PC-3 (cell line): ENCODE results near the gene ADCY2.

Experiments used
- EZH2phosphoT487 ChIP-seq: fragments of 300-600 bp; sonication (generic); IDR thresholded peaks from 2 replicates; pipeline ENCODE4 v1.6.1; 2018; ENCODE audit warnings: mild to moderate bottlenecking, antibody characterized with exemption, low read length, borderline replicate concordance
- TF ChIP-seq, protein P1 (sequence below): fragments of 300-600 bp; sonication (generic); conservative IDR thresholded peaks from 2 replicates; pipeline ENCODE4 v1.5.1; 2017; ENCODE audit warnings: antibody characterized with exemption, low read depth, mild to moderate bottlenecking, low read length

GRCh38 chr5:7869474-7870136 is 473.7 kb downstream of the ADCY2 start:
- TF ChIP-seq, protein P1, sequence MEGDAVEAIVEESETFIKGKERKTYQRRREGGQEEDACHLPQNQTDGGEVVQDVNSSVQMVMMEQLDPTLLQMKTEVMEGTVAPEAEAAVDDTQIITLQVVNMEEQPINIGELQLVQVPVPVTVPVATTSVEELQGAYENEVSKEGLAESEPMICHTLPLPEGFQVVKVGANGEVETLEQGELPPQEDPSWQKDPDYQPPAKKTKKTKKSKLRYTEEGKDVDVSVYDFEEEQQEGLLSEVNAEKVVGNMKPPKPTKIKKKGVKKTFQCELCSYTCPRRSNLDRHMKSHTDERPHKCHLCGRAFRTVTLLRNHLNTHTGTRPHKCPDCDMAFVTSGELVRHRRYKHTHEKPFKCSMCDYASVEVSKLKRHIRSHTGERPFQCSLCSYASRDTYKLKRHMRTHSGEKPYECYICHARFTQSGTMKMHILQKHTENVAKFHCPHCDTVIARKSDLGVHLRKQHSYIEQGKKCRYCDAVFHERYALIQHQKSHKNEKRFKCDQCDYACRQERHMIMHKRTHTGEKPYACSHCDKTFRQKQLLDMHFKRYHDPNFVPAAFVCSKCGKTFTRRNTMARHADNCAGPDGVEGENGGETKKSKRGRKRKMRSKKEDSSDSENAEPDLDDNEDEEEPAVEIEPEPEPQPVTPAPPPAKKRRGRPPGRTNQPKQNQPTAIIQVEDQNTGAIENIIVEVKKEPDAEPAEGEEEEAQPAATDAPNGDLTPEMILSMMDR: no peak
- no peak for TF ChIP-seq EZH2phosphoT487
